GM10248 (cell line): ENCODE results near the gene HS1BP3.

Experiments used
- CTCF ChIA-PET: fragments of 300-600 bp; sonication (Branson Sonifier 250); formaldehyde crosslinking; extraction: SDS; loops from one replicate; lab custom pipeline; 2021; ENCODE audit warnings: antibody characterized with exemption; lab: Yijun Ruan, JAX
- POLR2A ChIA-PET: fragments of 350-650 bp; sonication (Branson Sonifier 250); formaldehyde crosslinking; extraction: SDS; loops from one replicate; lab custom pipeline; 2020; ENCODE audit warnings: antibody characterized with exemption; lab: Yijun Ruan, JAX
- DNase-seq: peaks from one replicate; pipeline ENCODE4 v3.0.0; 2012; ENCODE audit errors: extremely low spot score
- TF ChIP-seq, protein P1 (sequence below): IDR thresholded peaks from 2 replicates; pipeline ENCODE4 v1.5.1; 2012; ENCODE audit warnings: mild to moderate bottlenecking, low read depth; ENCODE audit errors: extremely low read depth, missing control alignments, control extremely low read depth

Gene HS1BP3

DNA sequence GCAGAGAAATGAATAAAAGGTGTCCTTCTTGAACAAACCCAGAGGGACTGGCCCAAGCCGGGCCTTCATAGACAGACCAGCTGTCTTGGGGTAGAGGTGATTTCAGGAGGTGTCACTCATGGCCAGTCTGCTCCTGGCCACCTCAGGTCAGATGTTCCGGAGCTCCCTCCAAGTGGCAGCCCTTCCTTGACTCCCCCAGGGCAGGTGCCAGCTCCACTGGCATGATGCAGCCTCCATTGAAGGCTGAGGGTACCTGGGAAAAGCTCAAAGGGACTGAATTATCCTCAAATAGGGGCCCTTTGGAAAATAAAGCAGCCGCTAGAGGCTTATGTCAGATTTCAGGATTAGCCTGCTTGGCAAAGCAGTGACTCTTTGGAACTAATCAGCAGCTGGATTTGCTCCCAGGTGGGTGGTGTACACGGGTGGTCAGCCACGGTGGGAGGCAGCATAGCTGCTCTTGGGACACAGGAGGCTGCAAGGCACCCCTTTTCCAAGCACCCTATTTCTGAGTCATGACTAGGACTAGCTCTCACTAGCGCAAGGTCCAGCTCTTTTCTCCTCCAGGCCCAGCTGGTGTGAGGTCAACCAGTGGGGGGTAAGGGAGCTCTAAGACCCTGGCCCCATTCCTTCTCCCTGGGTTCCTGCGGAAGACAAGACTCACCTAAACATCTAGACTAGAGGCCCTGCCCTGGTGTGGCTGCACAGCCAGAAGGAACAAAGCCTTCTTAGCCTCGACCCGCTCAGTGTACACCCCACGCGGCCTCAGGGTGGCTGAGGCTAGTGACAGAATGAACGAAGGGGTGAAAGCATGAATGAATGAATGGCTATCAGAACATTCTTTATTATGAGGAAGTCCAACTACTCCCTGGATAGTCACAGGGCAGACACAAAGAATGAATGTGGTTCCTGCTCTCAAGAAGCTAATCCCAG lies 29.3 kb downstream of the HS1BP3 start:
- TF ChIP-seq, protein P1, sequence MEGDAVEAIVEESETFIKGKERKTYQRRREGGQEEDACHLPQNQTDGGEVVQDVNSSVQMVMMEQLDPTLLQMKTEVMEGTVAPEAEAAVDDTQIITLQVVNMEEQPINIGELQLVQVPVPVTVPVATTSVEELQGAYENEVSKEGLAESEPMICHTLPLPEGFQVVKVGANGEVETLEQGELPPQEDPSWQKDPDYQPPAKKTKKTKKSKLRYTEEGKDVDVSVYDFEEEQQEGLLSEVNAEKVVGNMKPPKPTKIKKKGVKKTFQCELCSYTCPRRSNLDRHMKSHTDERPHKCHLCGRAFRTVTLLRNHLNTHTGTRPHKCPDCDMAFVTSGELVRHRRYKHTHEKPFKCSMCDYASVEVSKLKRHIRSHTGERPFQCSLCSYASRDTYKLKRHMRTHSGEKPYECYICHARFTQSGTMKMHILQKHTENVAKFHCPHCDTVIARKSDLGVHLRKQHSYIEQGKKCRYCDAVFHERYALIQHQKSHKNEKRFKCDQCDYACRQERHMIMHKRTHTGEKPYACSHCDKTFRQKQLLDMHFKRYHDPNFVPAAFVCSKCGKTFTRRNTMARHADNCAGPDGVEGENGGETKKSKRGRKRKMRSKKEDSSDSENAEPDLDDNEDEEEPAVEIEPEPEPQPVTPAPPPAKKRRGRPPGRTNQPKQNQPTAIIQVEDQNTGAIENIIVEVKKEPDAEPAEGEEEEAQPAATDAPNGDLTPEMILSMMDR, result no peak
- no peak for DNase-seq
- POLR2A ChIA-PET, result interaction anchor here (0.8 kb wide), 1 partner anchor 175 kb away, joined by 3 read pairs; the partner anchor contains the start of gene RHOB
- CTCF ChIA-PET, result interaction anchor here (0.8 to 1.6 kb wide), 5 partner anchors 13 to 175 kb away, joined by 3 read pairs; partner anchors contain the start of gene RHOB

DNA sequence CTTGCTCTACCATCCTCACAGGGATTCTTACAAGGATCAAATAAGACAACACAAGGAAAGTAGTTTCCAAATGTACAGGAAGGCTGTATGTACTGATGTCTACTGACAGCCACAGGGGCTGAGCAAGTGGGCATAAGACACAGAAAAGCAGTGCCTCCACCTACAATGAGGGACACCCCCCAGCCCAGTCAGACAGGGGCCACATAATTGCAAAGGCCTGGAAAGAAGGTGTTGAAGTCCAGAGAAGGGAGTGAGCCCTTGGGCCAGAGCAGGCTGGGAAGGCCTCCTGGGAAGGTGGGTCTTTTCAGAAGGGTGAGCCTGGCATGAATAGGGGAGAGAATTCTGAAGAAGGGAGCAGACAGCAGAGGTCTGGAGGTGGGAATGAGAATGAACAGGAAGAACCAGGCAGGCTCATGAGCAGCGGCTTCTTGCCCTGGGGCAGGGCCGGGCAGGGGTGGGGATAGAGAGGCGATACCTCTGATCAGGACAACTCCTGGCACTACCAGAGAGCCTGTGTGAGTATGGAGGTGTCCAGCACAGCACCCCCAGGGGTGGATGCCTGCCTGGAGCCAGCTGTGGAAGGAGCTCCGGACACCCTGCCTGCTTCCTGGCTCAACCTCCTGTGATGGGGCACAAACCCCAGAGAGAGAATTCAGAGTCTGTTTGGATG lies 30.1 kb downstream of the HS1BP3 start:
- CTCF ChIA-PET, result interaction anchor here (1.2 to 1.4 kb wide), 2 partner anchors 41 to 174 kb away, joined by 3 read pairs; partner anchors contain the start of gene RHOB
- POLR2A ChIA-PET, result no interaction called here
- TF ChIP-seq, protein P1, result no peak
- no peak for DNase-seq

DNA sequence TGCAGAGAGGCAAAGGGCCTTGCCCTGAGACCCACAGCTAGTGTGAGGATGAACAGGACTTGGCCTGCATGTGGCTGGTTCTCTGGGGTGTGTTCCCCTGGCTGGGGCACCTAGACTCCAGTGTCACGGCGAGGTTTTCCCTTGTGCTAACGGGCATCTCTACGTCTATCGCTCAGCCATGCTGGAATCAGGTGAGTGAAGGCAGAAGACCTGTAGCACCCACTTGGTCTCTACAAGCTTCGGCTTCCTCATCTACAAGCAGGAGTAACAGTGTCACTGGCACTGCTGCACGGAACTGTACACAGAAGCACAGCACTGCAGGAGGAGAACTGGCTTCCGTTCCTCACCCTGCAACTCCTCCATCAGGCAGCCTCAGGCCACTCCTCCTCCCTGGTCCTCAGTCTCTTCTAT lies 30.6 kb downstream of the HS1BP3 start:
- POLR2A ChIA-PET, result no interaction called here
- CTCF ChIA-PET, result no interaction called here
- TF ChIP-seq, protein P1, result no peak
- no peak for DNase-seq

- no peak for DNase-seq
- TF ChIP-seq, protein P1, result no peak
- ChIA-PET CTCF (no interaction called here), POLR2A (no interaction called here)
Measured at GRCh38 chr2:20619624-20620024, 31.3 kb downstream of the HS1BP3 start.

- ChIA-PET CTCF (interaction anchor here (1.1 to 1.2 kb wide), 2 partner anchors 204 to 208 kb away, joined by 3 read pairs; no protein-coding TSS in a partner anchor), POLR2A (interaction anchor here (2.0 kb wide), 1 partner anchor 172 kb away, joined by 11 read pairs; the partner anchor contains the start of gene RHOB)
- TF ChIP-seq, protein P1, result no peak
- DNase-seq, result no peak
Measured at GRCh38 chr2:20618886-20619521, 31.9 kb downstream of the HS1BP3 start.
